Activated CD8-positive, alpha-beta T cell treated with anti-CD3 and anti-CD28 coated beads, Interleukin-2, amount 10 ng/mL, durations not matched to agents 7 days and 5 days (primary cell): ENCODE results near the gene MLST8. TPM values are rescaled to one million over a fixed set of nuclear protein-coding genes. Genes with fewer than 3 reads are reported as not detected.

Experiments used
- ATAC-seq: fragments of 150-1000 bp; cut with Tn5 transposase; one replicate; pipeline ENCODE4 v1.10.0; 2021; ENCODE audit warnings: moderate library complexity
- CTCF ChIA-PET: fragments of 350-600 bp; sonication (Branson Sonifier 250); formaldehyde crosslinking; loops from one replicate; lab custom pipeline; 2021; ENCODE audit warnings: antibody characterized with exemption; lab: Charles Lee
- POLR2A ChIA-PET: fragments of 350-600 bp; sonication (Branson Sonifier 250); formaldehyde crosslinking; loops from one replicate; lab custom pipeline; 2021; ENCODE audit warnings: antibody characterized with exemption; lab: Charles Lee
- DNase-seq: peaks from one replicate; pipeline ENCODE4 v3.0.0-alpha.2; 2020
- H3K27ac Mint-ChIP-seq: one replicate; pipeline ENCODE4 v1.8.0; 2021; ENCODE audit warnings: mild to moderate bottlenecking, mixed read lengths
- H3K27me3 Mint-ChIP-seq: one replicate; pipeline ENCODE4 v1.8.0; 2021; ENCODE audit warnings: low read depth, mixed read lengths
- H3K36me3 Mint-ChIP-seq: one replicate; pipeline ENCODE4 v1.8.0; 2021; ENCODE audit warnings: low read depth, mixed read lengths
- H3K4me1 Mint-ChIP-seq: one replicate; pipeline ENCODE4 v1.8.0; 2021; ENCODE audit warnings: low read depth, mixed read lengths
- H3K4me3 Mint-ChIP-seq: one replicate; pipeline ENCODE4 v1.8.0; 2021; ENCODE audit warnings: mild to moderate bottlenecking, mixed read lengths
- H3K9me3 Mint-ChIP-seq: one replicate; pipeline ENCODE4 v1.8.0; 2022; ENCODE audit warnings: mixed read lengths; ENCODE audit not compliant: insufficient read depth
- total RNA-seq, 2 experiments: library from RNA; stranded (reverse); gene quantifications; one replicate each; pipeline ENCODE4 v1.2.3, GENCODE V29; 2021

Gene MLST8
- total RNA-seq, 2 experiments from 2014 or later = 34.5 to 37.8 TPM

DNA sequence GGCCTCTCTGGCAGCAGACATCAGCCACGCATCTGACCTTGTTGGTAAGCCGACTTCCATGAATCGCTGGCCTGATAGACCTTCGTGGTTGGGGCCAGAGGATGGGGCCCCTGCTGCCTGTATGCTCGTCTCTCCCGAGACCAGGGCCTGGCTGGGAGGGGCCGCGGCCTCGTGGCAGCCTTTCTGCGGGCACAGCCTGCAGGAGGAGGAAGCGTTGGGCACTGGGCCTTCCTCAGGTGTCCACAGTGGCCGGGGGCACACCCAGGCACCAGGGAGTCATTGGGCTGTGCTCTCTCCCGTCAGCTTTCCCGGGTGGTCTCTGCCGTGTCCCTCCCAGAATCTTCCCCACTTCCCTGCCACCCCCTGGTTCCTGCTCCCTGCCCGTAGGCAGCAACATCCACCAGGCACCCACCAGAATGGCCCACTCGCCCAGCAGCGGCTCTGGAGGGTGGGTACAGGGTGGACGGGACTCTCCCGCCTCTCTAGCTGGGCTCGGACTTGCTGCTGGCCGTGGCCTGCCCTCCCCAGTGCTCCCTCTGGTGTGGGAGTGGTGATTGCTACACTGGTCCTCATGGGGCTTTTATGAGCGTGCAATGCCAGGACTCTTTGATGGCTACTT lies 24.5 kb downstream of the MLST8 start:
- no peak overlapping the region for H3K4me3 Mint-ChIP-seq
- no peaks in the 10 kb centered on the region for H3K9me3 Mint-ChIP-seq
- POLR2A ChIA-PET = no interaction called here
- DNase-seq = no peak
- ATAC-seq = no peak
- H3K36me3 Mint-ChIP-seq = peaks cover 12% of the 10 kb centered on the region
- peaks cover 14% of the 10 kb centered on the region for H3K4me1 Mint-ChIP-seq
- no peaks in the 10 kb centered on the region for H3K27me3 Mint-ChIP-seq
- CTCF ChIA-PET = no interaction called here
- H3K27ac Mint-ChIP-seq = no peak overlapping the region

DNA sequence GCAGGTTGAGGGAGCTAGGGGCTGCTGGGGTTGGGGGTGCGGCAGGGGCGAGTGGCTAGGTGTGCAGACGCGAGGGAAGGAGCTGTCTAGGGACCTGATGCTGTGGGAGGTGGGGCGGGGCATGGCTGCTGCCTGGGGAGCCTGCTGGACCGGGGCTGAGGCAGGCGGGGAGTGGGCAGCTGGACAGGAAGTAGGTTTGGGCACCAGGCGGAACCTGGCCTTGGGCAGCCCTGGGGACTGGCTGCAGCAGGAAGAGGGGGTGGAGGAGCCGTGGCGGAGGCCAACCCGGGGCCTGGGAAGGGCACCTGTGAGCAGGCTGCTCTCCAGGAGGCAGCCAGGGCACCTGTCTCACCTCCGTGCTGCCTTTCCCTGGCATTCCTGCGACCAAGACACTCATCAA lies 25.1 kb downstream of the MLST8 start:
- DNase-seq = no peak

DNA sequence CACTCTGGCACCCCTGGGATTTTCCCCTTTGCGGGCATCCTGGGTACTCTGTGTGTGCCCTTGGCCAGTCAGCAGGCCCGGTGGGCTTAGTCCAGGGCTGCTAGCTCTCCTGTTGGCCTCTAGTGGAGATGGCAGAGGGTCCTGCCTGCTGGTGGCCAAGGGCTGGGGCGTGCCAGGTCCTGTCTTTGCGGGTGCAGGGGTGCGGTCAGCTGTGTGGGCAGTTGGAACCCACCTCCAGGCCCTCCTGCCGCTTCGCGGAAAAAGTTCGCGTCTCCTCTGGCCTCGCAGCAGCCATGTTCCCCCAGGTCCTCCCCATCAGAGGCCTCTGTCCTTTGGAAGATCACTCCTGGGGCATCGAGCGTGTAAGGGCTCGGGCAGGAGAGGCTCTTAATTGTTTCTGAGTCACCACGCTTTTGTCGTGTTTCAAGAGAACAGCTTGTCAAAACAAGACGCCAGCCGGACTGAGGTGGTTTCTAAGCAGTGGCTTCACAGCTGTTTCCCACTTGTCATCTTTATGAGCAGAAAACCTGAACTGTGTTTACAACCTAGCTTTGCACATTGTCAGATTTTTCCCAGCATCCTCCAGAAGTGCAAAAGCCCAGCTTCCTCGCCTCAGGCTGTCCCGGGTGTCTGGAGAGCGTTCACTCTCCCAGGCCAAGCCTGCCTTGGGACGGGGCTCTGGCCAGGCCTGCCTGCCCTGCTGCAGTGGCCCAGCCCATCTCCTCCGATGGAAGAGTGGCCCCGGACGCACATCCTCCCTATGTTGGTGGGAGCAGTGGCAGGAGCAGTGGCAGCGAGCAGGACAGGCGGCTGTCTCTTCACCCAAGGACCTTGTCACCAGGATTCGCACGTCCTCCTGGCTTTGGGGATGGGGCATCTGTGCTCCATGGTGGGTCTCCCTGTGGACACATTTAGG lies 26.0 kb downstream of the MLST8 start:
- no peak overlapping the region for H3K4me3 Mint-ChIP-seq
- H3K36me3 Mint-ChIP-seq = peaks cover 16% of the 10 kb centered on the region
- ChIA-PET POLR2A (no interaction called here), CTCF (no interaction called here)
- H3K27ac Mint-ChIP-seq = no peak overlapping the region
- no peaks in the 10 kb centered on the region for H3K9me3 Mint-ChIP-seq
- no peaks in the 10 kb centered on the region for H3K27me3 Mint-ChIP-seq
- H3K4me1 Mint-ChIP-seq = peaks cover 5% of the 10 kb centered on the region
- ATAC-seq = no peak
- DNase-seq = no peak

More for the DNA sequence above, 25.1 kb downstream of the MLST8 start:
- ChIA-PET CTCF (no interaction called here), POLR2A (no interaction called here)
- Mint-ChIP-seq H3K27me3 (no peaks in the 10 kb centered on the region), H3K4me1 (peaks cover 10% of the 10 kb centered on the region), H3K4me3 (no peak overlapping the region), H3K9me3 (no peaks in the 10 kb centered on the region), H3K27ac (no peak overlapping the region), H3K36me3 (peaks cover 18% of the 10 kb centered on the region)
- ATAC-seq = no peak

DNA sequence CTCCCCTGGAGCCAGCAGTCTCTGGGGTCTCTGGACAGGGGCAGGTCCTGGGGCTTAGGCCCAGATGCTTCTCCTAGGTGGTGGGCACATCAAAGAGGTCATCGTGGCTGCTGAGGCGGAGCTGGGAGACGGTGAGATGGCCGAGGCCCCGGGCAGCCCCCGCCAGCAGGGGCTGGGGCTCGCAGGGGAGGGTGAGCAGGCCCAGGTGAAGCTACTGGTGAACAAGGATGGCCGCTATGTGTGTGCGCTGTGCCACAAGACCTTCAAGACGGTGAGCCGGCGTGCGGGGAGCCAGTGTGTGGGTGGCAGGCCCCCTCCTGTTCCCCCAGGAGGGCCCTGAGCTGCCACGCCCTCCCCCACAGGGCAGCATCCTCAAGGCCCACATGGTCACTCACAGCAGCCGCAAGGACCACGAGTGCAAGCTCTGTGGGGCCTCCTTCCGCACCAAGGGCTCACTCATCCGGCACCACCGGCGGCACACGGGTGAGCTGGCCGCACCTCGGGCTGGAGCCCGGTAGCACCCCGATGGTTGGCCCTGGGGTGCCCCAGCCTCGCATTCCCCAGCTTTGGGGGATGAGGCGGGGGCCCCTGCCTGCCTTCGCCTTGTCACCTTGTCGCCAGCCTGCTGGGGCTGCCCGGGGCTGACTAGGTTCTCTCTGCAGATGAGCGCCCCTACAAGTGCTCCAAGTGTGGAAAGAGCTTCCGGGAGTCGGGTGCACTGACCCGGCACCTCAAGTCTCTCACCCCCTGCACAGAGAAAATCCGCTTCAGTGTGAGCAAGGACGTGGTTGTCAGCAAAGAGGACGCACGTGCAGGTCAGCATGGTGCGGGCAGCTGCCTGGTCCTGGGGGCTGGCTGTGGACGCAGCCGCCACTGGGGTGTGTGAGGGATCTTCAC lies 27.1 kb downstream of the MLST8 start:
- H3K36me3 Mint-ChIP-seq = peaks cover 16% of the 10 kb centered on the region
- ChIA-PET CTCF (no interaction called here), POLR2A (no interaction called here)
- no peak overlapping the region for H3K4me3 Mint-ChIP-seq
- no peaks in the 10 kb centered on the region for H3K9me3 Mint-ChIP-seq
- ATAC-seq (no peak), DNase-seq (no peak)
- H3K4me1 Mint-ChIP-seq = peaks cover 1% of the 10 kb centered on the region
- H3K27ac Mint-ChIP-seq = no peak overlapping the region
- no peaks in the 10 kb centered on the region for H3K27me3 Mint-ChIP-seq

DNA sequence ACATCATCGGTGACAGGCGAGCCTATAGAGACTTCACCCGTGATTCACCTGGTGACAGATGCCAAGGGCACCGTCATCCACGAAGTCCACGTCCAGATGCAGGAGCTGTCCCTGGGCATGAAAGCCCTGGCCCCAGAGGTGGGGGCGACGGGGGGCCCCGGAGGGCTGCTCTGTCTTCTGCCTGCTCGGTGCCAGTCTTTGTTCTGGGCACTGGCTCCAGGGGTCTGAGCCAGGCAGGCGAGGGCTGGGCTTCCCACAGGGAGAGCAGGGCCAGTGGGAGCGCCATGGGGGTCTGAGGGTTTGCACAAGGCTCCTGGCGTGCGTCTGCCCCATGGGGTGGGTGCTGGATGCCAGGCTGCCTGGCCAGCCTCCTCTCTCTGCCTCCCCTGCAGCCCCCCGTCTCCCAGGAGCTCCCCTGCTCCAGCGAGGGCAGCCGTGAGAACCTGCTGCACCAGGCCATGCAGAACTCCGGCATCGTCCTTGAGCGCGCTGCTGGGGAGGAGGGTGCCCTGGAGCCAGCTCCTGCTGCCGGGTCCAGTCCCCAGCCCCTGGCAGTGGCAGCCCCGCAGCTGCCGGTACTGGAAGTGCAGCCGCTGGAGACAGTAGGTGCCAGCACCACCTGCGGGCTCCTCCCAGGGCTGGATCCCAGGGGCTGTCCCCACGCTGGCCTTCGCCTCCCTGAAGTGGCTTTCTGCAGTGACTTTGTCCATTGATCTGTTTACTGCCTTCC lies 28.0 kb downstream of the MLST8 start:
- Mint-ChIP-seq H3K9me3 (no peaks in the 10 kb centered on the region), H3K4me1 (peaks cover 1% of the 10 kb centered on the region), H3K4me3 (no peak overlapping the region), H3K27me3 (no peaks in the 10 kb centered on the region), H3K36me3 (peaks cover 16% of the 10 kb centered on the region), H3K27ac (no peak overlapping the region)
- ATAC-seq (no peak), DNase-seq (no peak)
- ChIA-PET CTCF (no interaction called here), POLR2A (no interaction called here)

DNA sequence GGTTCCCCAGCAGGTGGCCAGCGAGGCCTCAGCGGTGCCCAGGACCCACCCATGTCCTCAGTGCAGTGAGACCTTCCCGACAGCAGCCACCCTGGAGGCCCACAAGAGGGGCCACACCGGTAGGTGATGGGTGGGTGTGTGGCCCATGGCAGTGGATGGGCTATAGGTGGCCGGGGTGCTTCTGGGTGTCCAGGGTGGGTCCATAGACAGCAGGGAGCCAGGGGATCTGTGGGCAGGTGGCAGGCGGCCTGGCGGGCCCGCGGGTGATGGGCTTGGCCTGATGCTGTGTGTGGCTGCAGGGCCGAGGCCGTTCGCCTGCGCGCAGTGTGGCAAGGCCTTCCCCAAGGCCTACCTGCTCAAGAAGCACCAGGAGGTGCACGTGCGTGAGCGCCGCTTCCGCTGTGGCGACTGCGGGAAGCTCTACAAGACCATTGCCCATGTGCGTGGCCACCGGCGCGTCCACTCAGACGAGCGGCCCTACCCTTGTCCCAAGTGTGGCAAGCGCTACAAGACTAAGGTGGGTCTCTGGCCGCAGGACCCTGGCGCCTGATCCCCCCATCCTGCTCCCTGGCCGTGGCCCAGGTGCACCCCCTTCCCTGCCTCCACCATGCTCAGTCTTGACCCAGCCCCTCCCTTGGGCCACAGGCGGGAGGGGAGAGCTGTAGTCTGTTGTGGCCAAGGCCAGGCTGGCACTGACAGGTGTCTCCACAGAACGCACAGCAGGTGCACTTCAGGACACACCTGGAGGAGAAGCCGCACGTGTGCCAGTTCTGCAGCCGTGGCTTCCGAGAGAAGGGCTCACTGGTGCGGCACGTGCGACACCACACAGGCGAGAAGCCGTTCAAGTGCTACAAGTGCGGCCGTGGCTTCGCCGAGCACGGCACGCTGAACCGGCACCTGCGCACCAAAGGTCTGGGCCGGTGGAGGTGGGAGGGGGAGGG lies 28.9 kb downstream of the MLST8 start:
- H3K27me3 Mint-ChIP-seq = no peaks in the 10 kb centered on the region
- H3K27ac Mint-ChIP-seq = no peak overlapping the region
- CTCF ChIA-PET = no interaction called here
- POLR2A ChIA-PET = no interaction called here
- H3K4me3 Mint-ChIP-seq = no peak overlapping the region
- DNase-seq = no peak
- ATAC-seq = no peak
- H3K9me3 Mint-ChIP-seq = no peaks in the 10 kb centered on the region
- peaks cover 1% of the 10 kb centered on the region for H3K4me1 Mint-ChIP-seq
- H3K36me3 Mint-ChIP-seq = peaks cover 16% of the 10 kb centered on the region

DNA sequence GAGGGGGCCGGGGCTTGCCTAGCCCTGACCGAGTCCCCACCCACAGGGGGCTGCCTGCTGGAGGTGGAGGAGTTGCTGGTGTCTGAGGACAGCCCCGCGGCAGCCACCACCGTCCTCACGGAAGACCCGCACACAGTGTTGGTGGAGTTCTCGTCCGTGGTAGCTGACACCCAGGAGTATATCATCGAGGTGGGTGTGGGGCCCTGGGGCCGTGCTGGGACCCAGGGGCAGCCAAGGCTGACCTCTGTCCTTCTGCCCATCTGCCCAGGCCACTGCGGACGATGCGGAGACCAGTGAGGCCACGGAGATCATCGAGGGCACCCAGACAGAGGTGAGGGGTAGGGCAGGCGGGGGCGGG lies 29.5 kb downstream of the MLST8 start:
- H3K36me3 Mint-ChIP-seq = peaks cover 20% of the 10 kb centered on the region
- H3K4me3 Mint-ChIP-seq = no peak overlapping the region
- H3K4me1 Mint-ChIP-seq = no peaks in the 10 kb centered on the region

DNA sequence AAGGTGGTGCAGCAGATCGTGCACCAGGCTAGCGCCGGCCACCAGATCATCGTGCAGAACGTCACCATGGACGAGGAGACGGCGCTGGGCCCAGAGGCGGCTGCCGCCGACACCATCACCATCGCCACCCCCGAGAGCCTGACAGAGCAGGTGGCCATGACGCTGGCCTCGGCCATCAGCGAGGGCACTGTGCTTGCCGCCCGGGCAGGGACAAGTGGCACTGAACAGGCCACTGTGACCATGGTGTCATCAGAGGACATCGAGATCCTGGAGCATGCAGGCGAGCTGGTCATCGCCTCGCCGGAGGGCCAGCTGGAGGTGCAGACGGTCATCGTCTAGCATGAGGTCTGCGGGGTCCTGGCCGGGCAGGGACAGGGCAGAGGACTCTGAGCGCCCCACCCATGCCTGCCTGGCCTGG lies 30.0 kb downstream of the MLST8 start:
- H3K27ac Mint-ChIP-seq = no peak overlapping the region
- ChIA-PET POLR2A (no interaction called here), CTCF (no interaction called here)
- H3K36me3 Mint-ChIP-seq = peaks cover 20% of the 10 kb centered on the region
- no peak overlapping the region for H3K4me3 Mint-ChIP-seq
- DNase-seq (no peak), ATAC-seq (no peak)
- H3K4me1 Mint-ChIP-seq = no peaks in the 10 kb centered on the region
- H3K27me3 Mint-ChIP-seq = no peaks in the 10 kb centered on the region
- no peaks in the 10 kb centered on the region for H3K9me3 Mint-ChIP-seq

More for the DNA sequence above, 29.5 kb downstream of the MLST8 start:
- ATAC-seq = no peak
- H3K27ac Mint-ChIP-seq = no peak overlapping the region
- ChIA-PET CTCF (no interaction called here), POLR2A (no interaction called here)
- no peaks in the 10 kb centered on the region for H3K9me3 Mint-ChIP-seq
- no peaks in the 10 kb centered on the region for H3K27me3 Mint-ChIP-seq
- DNase-seq = no peak

DNA sequence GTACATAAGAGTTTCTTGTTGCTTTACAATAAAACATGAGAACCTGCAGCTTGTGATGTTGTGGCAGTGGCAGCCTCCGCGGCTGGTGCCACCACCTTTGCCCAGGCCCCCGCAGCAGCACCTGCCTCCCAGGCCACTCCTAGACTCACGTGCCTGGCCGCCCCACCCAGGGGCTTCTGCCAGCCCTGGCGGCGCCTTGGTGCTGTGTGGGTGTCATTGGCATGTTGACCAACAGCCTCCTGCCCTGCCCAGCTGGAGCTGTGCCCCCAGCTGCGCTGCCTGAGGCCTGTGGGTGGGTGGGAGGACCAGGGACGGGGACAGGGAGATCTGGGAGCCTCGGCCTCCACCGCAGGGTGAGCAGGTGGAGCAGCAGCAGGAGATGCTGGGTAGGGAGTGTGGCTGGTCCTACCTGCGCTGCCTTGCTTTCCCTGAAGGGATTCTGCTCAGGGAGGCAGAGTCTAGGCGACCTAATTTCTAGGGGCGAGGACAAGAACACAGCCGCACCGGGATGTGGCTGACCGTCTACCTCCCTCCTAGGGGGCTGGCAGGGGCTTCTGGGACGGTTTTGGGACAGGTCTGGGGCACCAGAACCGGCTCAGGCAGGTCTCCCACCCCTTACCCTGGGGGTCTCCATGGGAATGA lies 30.6 kb downstream of the MLST8 start:
- DNase-seq (no peak), ATAC-seq (no peak)
- Mint-ChIP-seq H3K27ac (no peak overlapping the region), H3K36me3 (peaks cover 20% of the 10 kb centered on the region), H3K4me1 (no peaks in the 10 kb centered on the region), H3K27me3 (no peaks in the 10 kb centered on the region), H3K4me3 (no peak overlapping the region), H3K9me3 (no peaks in the 10 kb centered on the region)
- ChIA-PET POLR2A (no interaction called here), CTCF (no interaction called here)

DNA sequence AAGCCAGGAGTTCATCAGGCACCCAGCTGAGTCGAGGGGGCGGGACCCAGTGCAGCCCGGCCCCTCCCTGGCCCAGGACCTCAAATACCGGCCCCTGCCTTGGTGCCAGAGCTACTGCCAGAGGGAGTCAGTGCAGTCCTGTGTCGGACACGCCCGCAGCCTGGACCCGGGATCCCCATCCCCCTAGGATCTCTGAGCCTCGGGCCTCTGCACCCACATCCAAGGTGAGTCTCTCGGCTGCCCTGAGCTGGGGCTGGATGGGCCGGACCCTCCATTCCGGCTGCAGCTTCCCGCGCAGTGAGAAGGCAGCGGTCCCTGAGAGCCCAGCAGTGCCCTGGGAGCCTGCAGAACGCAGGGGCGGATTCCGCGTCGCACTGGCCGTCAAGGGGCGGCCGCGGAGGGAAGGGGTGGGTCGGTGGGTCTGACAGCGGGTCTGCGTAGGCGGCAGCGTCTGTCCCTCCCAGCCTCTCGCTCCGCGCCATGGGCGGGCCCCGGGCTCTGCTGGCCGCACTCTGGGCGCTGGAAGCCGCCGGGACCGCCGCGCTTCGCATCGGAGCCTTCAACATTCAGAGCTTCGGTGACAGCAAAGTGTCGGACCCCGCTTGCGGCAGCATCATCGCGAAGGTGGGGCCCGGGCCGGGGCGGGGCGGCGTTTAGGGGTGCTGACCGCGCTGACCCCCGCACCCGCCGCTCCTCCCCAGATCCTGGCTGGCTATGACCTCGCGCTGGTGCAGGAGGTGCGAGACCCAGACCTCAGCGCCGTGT lies 31.3 kb downstream of the MLST8 start, which contains the start of gene DNASE1L2:
Gene DNASE1L2 (plus strand): TSS at position 108 of the 765 bp plus-strand sequence. CDS start 373 bp downstream, at position 481.
- Mint-ChIP-seq H3K4me1 (no peaks in the 10 kb centered on the region), H3K27ac (no peak within 1 kb of the TSS), H3K36me3 (peaks cover 20% of the 10 kb centered on the region), H3K27me3 (no peaks in the 10 kb centered on the region), H3K4me3 (no peak within 1 kb of the TSS), H3K9me3 (no peaks in the 10 kb centered on the region)
- DNase-seq (no peak), ATAC-seq (no peak)
- CTCF ChIA-PET = no interaction called here
- POLR2A ChIA-PET = no interaction called here
